ENCODE data around the gene MTHFSD.

DNA sequence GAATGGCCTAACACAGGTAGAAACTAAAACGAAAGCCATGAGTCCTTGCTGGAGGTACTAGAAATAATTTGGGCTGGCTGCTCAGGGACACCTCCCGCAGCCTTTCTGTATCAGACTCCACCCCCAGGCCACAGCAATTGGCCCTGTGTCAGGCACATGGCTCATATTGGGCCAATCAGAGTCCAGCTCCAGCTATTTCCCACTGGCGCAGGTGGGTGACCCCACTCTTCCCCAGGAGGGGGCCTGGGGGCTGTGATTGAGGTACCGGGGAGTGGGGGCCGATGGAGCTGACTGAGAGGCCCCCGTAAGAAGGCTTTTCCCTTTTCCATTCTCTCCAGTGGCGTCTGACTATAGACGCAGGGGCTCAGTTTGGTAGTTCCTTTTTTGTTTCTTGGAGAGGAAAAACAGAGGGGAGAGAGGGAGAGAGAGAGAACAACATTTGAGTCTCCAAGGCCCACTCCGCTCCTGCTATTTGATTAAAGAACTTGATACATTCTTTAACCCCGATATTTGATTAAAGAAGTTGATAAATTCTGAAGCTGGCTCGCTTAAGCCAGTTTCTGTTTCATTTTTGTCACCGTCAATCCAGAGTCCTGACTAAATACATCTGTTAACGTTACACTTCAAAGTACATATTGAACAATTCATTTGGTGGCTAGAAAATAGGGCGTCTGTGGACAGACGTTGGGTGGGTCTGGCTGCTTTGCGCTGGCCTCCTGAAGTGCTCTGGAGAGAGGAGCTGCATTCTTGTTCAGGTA lies 49.6 kb upstream of the MTHFSD start:
- TF ChIP-seq POLR2A (IDR thresholded peaks at IDR 0.05; ENCODE audit: control extremely low read depth in 1 of 2, low read depth in 2 of 2, low read length in 2 of 2) (no peak), CTCF (IDR thresholded peaks at IDR 0.05; ENCODE audit: control extremely low read depth in 1 of 3, insufficient read depth in 1 of 3, low read depth in 1 of 3, low read length in 3 of 3) (no peak), E2F6 (IDR thresholded peaks at IDR 0.05) (no peak), SIN3A (conservative IDR thresholded peaks at IDR 0.05 in 1 of 2, IDR thresholded peaks at IDR 0.05 in 1 of 2; ENCODE audit: low read depth in 1 of 2, low read length in 2 of 2) (no peak), CREB1 (IDR thresholded peaks at IDR 0.05) (no peak), RAD21 (IDR thresholded peaks at IDR 0.05 in 1 of 2, conservative IDR thresholded peaks at IDR 0.05 in 1 of 2; ENCODE audit: low read depth in 2 of 2, low read length in 2 of 2) (no peak), EZH2 (IDR thresholded peaks at IDR 0.05; ENCODE audit: low read depth, low read length, severe bottlenecking) (no peak), ASH2L (IDR thresholded peaks at IDR 0.05; ENCODE audit: low read length) (no peak), KDM5A (IDR thresholded peaks at IDR 0.05; ENCODE audit: low read length) (no peak), ATF2 (IDR thresholded peaks at IDR 0.05; ENCODE audit: low read length) (no peak)

All from H1 (cell line).